Measurements from ENCODE around the gene GPR55. TPM values are rescaled to one million over a fixed set of nuclear protein-coding genes. Genes with fewer than 3 reads are reported as not detected.

Gene GPR55
- total RNA-seq, 2 donors from 2014 or later = not detected

- Histone ChIP-seq H3K27ac (no peak overlapping the region), H3K4me3 (no peak overlapping the region), H3K9me3 (no peaks in the 10 kb centered on the region), H3K27me3 (replicated peaks; ENCODE audit: insufficient read depth) (no peaks in the 10 kb centered on the region), H3K36me3 (no peaks in the 10 kb centered on the region), H3K4me1 (ENCODE audit: control insufficient read depth in 1 of 2, low read depth in 2 of 2) (peaks cover 0 to 15% of the 10 kb centered on the region in 2 donors)
- ATAC-seq (ENCODE audit: insufficient number of reproducible peaks, low FRiP score, low read depth) = no peak
- no peak for TF ChIP-seq CTCF (IDR thresholded peaks at IDR 0.05)
- DNase-seq (ENCODE audit: low spot score) = no peak
These were observed 30.2 kb upstream of the GPR55 start for GRCh38 chr2:230955163-230955737.

GRCh38 chr2:230954746-230955145 is 29.7 kb upstream of the GPR55 start:
- no peak for TF ChIP-seq CTCF (IDR thresholded peaks at IDR 0.05)
- Histone ChIP-seq H3K27me3 (replicated peaks; ENCODE audit: insufficient read depth) (no peaks in the 10 kb centered on the region), H3K9me3 (no peaks in the 10 kb centered on the region), H3K4me1 (ENCODE audit: control insufficient read depth in 1 of 2, low read depth in 2 of 2) (peaks cover 0 to 15% of the 10 kb centered on the region in 2 donors), H3K4me3 (no peak overlapping the region), H3K36me3 (no peaks in the 10 kb centered on the region), H3K27ac (no peak overlapping the region)
- DNase-seq (ENCODE audit: low spot score) = no peak
- no peak for ATAC-seq (ENCODE audit: insufficient number of reproducible peaks, low FRiP score, low read depth)

- TF ChIP-seq CTCF (IDR thresholded peaks at IDR 0.05) = no peak
- peaks cover 0 to 15% of the 10 kb centered on the region in 2 donors for H3K4me1 ChIP-seq (ENCODE audit: control insufficient read depth in 1 of 2, low read depth in 2 of 2)
- H3K36me3 ChIP-seq = no peaks in the 10 kb centered on the region
- no peak overlapping the region for H3K4me3 ChIP-seq
- no peaks in the 10 kb centered on the region for H3K27me3 ChIP-seq (replicated peaks; ENCODE audit: insufficient read depth)
- DNase-seq (ENCODE audit: low spot score) = no peak
- ATAC-seq (ENCODE audit: insufficient number of reproducible peaks, low FRiP score, low read depth) = no peak
- H3K9me3 ChIP-seq = no peaks in the 10 kb centered on the region
- no peak overlapping the region for H3K27ac ChIP-seq
These were observed 28.8 kb upstream of the GPR55 start for GRCh38 chr2:230953845-230954244.

- H3K27me3 ChIP-seq (replicated peaks; ENCODE audit: insufficient read depth) = no peaks in the 10 kb centered on the region
- H3K4me1 ChIP-seq (ENCODE audit: control insufficient read depth in 1 of 2, low read depth in 2 of 2) = peaks cover 0 to 6% of the 10 kb centered on the region in 2 donors
- no peak overlapping the region for H3K4me3 ChIP-seq
- TF ChIP-seq CTCF (IDR thresholded peaks at IDR 0.05) = no peak
- no peak for DNase-seq (ENCODE audit: low spot score)
- H3K36me3 ChIP-seq = no peaks in the 10 kb centered on the region
- no peak overlapping the region for H3K27ac ChIP-seq
- no peak for ATAC-seq (ENCODE audit: insufficient number of reproducible peaks, low FRiP score, low read depth)
- H3K9me3 ChIP-seq = no peaks in the 10 kb centered on the region
These were observed 27.3 kb upstream of the GPR55 start for GRCh38 chr2:230952226-230952956.

- no peak for TF ChIP-seq CTCF (IDR thresholded peaks at IDR 0.05)
- H3K27ac ChIP-seq = no peak overlapping the region
- H3K36me3 ChIP-seq = no peaks in the 10 kb centered on the region
- H3K27me3 ChIP-seq (replicated peaks; ENCODE audit: insufficient read depth) = no peaks in the 10 kb centered on the region
- ATAC-seq (ENCODE audit: insufficient number of reproducible peaks, low FRiP score, low read depth) (no peak), DNase-seq (ENCODE audit: low spot score) (no peak)
- no peaks in the 10 kb centered on the region for H3K4me1 ChIP-seq (ENCODE audit: control insufficient read depth in 1 of 2, low read depth in 2 of 2)
- no peak overlapping the region for H3K4me3 ChIP-seq
- no peaks in the 10 kb centered on the region for H3K9me3 ChIP-seq
These were observed 26.4 kb upstream of the GPR55 start for GRCh38 chr2:230951396-230951795.
